HT-29 (cell line): ENCODE measurements around the gene ABHD5. TPM values are rescaled to one million over a fixed set of nuclear protein-coding genes. Genes with fewer than 3 reads are reported as not detected.

ENCODE experiments used
- DNase-seq: peaks from one replicate; pipeline ENCODE4 v3.0.0-alpha.2; 2015; ENCODE audit warnings: low spot score
- total RNA-seq: library from RNA; depleted of rRNA; stranded (reverse); fragments of >200 nt; shearing (Covaris generic); gene quantifications from 2 replicates; pipeline ENCODE4 v1.2.3, GENCODE V29; 2014

Gene ABHD5
- total RNA-seq, 1 experiment from 2014 or later = 11.3 TPM

DNA sequence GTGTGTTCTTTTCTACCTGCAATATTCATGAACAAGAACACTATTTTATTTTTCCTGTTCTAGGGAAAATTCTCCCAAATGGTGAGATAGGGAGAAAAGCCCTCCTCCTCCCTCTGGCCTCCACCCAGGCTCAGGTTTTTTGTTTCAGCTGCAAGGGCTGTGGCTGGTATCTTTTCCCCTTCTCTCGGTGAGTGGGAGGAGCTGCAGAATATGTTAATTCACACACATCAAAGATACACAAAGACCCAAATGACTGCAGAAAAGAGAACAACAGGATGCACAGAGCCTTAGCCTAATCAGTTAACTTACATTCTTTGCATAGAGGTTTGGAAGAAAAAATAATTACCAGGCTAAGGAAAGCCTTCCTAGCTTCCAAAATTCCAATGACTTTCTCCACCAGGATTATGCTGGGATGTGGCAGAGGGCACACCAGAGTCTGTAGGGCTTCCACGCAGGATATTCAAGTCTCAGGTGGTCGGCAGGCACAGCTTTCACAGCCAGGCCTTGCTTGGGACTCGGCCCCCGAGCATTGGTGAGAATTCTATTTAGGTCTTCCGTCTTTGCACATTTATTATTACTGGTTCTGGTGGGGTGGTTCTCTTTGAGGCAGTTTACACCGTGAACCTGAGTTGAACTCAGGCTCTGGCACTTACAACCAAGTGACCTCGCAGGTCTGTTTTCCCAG, 64.9 kb downstream of the ABHD5 start:
- no peak for DNase-seq

- DNase-seq = no peak
Observed at GRCh38 chr3:43757666-43758321, 67.1 kb downstream of the ABHD5 start.

- DNase-seq = no peak
Observed at GRCh38 chr3:43758592-43759225, 68.0 kb downstream of the ABHD5 start.

- DNase-seq = peak; percentile 39
Observed at GRCh38 chr3:43759297-43759782, 68.6 kb downstream of the ABHD5 start.

GRCh38 chr3:43759938-43760337, 69.2 kb downstream of the ABHD5 start:
- DNase-seq = no peak

- DNase-seq = no peak
Observed at GRCh38 chr3:43760938-43761337, 70.2 kb downstream of the ABHD5 start.

DNA sequence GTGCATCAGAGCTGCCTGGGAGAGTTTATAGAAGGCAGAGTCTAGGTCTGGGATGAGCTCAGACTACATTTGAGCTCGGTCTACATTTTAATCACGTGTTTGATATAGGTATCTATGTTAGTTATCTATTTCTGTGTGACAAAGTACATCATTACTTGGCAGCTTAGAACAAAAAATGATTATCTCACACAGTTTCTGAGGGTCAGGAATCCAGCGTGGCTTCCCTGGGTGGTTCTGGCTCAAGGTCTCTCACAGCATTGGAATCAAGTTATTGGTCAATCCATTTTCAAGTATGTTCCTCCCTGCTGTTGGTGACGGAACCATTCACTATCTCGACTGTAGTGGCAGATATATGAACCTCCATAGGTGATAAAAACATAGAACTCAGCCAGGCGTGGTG, 71.7 kb downstream of the ABHD5 start:
- DNase-seq = no peak

DNA sequence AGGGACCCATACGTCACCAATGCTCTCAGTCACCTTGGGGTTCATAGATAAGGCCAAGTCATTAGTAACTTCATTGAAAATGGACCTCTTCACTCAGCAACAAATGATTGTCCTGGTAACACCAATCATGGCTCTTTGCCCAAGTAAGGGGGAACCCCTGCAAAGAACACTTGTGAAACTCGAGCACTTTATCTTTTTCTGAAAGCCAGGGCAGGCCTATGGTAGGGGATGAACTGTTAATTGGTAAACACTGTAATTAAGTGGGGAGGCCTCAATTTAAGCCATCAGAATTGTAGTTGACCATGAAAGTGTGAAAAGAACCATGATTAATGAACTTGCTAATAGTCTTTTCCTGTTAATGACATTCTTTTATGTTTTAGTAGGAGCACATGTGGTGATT, 73.3 kb downstream of the ABHD5 start:
- no peak for DNase-seq

GRCh38 chr3:43764471-43764870, 73.7 kb downstream of the ABHD5 start:
- DNase-seq = no peak

DNA sequence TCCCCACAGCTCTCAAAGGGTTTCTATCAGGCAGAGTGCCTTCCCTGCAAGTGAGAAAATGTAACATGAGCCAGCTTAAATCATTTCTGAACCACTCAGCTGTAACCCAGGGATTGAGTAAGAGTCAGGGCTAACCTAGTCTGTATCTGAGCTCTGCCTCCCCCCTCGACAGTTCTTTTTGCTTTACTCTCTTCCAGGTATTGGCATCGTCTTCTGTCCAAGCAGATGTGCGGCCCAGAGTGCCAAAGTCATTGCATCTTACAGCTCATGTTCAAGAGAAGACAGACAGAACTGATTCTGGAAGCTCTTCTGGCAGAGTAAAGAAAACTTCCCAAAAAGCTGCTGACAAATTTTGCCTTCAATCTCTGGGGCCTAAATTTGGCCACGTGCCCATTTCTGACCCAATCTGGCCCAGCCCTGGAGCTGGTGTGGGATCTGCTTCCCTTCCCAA, 74.8 kb downstream of the ABHD5 start:
- DNase-seq = no peak

GRCh38 chr3:43766672-43767465, 76.1 kb downstream of the ABHD5 start:
- DNase-seq = no peak

DNA sequence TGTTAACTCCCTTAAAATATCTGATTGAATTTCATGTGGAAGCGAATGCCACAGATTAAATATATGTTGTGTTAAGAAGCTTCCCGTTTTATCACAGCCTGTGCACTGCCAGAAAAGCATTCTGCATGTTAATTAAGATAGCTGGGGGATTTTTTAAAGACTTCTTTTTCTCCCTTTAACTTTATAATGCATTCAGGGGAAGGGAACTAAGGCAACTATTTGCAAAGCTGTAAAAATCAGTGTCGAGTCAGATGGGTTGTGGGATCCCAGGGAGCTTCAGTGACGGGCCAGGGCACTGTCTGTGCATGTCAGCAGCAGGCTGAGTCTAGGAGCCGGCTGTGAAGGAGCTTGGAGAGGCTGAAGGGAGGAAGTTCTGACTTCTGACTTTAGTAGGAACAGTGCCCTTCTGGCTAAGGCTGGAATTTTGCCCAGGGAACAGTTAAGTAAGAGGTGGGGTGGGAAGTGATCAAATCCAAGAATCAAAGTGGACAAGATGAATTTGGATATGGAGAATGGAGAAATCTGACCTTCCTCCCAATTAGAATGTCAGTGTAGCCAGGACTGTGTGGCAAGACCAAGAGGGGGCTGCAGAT, 77.7 kb downstream of the ABHD5 start:
- DNase-seq = no peak

DNA sequence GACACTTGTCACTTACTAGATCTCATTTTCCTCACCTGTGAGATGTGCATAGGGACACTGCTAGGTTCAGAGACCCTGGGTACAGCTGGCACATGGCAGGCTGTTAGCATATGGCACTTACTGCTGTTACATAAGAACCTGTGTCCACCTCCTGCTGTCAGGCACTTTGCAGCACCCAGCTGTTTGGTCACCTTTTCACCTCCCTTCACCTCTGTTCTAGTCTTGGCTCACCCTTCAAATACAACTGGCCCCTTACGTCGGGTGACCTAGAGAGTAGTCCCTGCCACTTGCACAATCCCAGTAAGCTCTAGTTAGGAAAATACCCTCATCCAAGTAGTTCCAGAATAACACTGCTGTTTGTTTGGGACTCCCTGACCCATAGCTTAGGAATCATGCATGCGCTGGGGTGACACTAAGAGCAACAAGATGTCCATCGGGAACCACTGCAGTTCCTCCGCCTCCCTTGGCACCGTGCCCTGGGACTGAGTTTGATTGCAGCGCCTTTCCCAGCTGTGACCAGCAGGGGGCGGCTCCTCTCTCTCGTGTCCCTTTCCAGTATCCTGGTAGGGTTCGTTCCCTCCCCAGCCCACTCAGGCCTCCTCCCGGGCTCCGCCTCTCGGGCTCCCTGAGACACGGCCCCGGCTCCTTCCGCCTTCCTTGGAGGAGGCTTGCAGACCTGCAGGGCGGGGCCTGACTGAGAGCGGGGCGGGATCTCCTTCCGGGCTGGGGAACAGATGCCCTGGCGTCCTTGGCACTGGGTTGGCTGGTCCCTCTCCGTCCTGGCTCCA, 78.6 kb downstream of the ABHD5 start:
- peak; percentile 94 for DNase-seq

GRCh38 chr3:43769885-43770425, 79.2 kb downstream of the ABHD5 start:
- DNase-seq = no peak

- peak; percentile 49 for DNase-seq
Observed at GRCh38 chr3:43770426-43771103, 79.8 kb downstream of the ABHD5 start.

- DNase-seq = no peak
Observed at GRCh38 chr3:43771610-43772009, 80.9 kb downstream of the ABHD5 start.

- DNase-seq = no peak
Observed at GRCh38 chr3:43773273-43774094, 82.7 kb downstream of the ABHD5 start.

DNA sequence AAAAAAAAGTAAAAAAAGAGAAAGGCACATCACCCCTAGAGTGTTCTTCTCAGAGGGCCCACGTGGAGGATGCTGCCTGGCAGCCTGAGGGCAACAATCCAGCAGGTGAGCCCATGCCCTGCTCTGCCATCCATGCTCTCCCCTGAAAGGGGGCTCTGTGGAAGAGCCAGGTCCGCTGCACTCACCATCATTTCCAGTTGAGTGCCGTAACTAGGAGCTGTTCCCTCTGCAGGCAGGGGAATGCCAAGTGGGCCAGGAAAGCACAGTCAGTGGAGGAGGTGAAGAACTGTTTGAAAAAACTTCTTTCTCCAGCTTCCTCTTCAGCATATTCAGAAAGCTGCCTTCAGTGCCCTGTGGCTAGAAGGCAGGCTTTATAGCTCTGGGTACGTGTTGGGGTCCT, 84.1 kb downstream of the ABHD5 start:
- no peak for DNase-seq

GRCh38 chr3:43776101-43776500, 85.4 kb downstream of the ABHD5 start:
- DNase-seq = no peak
